ENCODE data around the gene TPD52L1.

Gene TPD52L1

GRCh38 chr6:125252891-125253290 lies 99.3 kb downstream of the TPD52L1 start:
- H3K4me1 Mint-ChIP-seq (ENCODE audit: low read depth in 2 of 2), result no peaks in the 10 kb centered on the region
- peaks cover 4 to 13% of the 10 kb centered on the region in 2 donors for H3K27me3 Mint-ChIP-seq
- no peak for DNase-seq
- ATAC-seq (replicated peaks), result no peak
- no peak overlapping the region for H3K27ac Mint-ChIP-seq
- no peaks in the 10 kb centered on the region for H3K36me3 Mint-ChIP-seq (ENCODE audit: insufficient read depth)
- H3K9me3 Mint-ChIP-seq, result no peaks in the 10 kb centered on the region
- H3K4me3 Mint-ChIP-seq, result no peak overlapping the region

DNA sequence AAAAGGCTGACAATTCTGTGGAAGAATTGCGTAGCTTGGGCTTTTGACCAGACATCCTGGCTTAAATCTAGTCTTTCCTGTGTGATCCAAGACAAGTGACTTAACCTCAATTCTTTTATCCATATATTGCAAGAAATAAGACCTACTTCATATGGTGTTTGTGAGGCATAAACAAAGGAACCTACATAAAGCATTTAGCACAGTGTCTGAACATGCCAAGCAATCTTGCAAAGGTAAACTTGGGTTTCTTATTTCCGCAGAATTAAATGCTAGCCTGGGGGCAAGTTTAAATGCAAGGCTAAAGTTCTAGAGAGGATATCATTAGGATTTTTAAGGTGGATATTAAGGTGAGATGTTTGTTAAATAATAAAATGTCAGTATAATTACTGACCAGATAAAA lies 100.3 kb downstream of the TPD52L1 start:
- H3K9me3 Mint-ChIP-seq, result no peaks in the 10 kb centered on the region
- no peaks in the 10 kb centered on the region for H3K36me3 Mint-ChIP-seq (ENCODE audit: insufficient read depth)
- H3K4me3 Mint-ChIP-seq, result no peak overlapping the region
- no peak for ATAC-seq (replicated peaks)
- DNase-seq, result no peak
- H3K27ac Mint-ChIP-seq, result no peak overlapping the region
- H3K27me3 Mint-ChIP-seq, result peaks cover 0 to 7% of the 10 kb centered on the region in 2 donors
- H3K4me1 Mint-ChIP-seq (ENCODE audit: low read depth in 2 of 2), result no peaks in the 10 kb centered on the region

DNA sequence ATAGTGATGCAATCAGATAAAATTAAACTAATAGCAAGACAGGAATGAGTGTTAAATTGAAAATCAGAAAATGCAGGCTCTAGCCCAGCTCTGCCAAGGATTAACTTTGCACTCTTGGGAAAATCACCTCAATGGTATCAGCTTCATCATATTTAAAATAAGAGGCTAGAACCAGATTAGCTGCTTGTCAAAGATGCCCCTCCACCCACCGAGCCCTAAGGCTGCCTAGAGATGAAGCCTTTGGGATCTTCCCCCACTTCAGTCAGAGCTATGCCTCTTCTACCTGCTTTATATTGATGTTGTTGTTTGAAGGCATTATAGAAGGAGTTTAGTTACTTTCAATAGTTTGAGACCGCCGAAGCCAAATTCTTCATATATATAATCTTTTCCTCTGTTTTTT lies 100.7 kb downstream of the TPD52L1 start:
- no peak overlapping the region for H3K4me3 Mint-ChIP-seq
- H3K36me3 Mint-ChIP-seq (ENCODE audit: insufficient read depth), result no peaks in the 10 kb centered on the region
- H3K9me3 Mint-ChIP-seq, result no peaks in the 10 kb centered on the region
- H3K4me1 Mint-ChIP-seq (ENCODE audit: low read depth in 2 of 2), result no peaks in the 10 kb centered on the region
- DNase-seq (no peak), ATAC-seq (replicated peaks) (no peak)
- H3K27me3 Mint-ChIP-seq, result peaks cover 0 to 7% of the 10 kb centered on the region in 2 donors
- H3K27ac Mint-ChIP-seq, result no peak overlapping the region

DNA sequence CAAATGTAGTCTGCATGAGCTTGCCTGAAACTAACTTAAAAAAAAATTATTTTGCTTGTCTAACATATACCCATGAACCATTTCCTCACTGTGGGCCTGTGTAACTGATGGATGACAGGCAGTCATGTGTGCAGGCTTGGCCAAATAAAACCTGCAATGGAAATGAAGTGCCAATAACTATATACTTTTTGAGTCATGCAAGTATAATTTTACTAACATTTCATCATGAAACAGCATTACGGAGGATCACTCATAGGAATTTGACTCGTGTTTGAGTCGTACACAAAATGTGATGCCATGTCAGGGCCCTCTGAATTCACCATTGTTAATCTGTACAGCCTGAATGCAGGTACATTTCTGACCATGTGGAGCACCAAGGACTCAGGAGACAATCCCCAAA lies 101.6 kb downstream of the TPD52L1 start:
- H3K36me3 Mint-ChIP-seq (ENCODE audit: insufficient read depth), result no peaks in the 10 kb centered on the region
- H3K9me3 Mint-ChIP-seq, result no peaks in the 10 kb centered on the region
- no peak overlapping the region for H3K4me3 Mint-ChIP-seq
- H3K27ac Mint-ChIP-seq, result no peak overlapping the region
- H3K4me1 Mint-ChIP-seq (ENCODE audit: low read depth in 2 of 2), result no peaks in the 10 kb centered on the region
- ATAC-seq (replicated peaks) (no peak), DNase-seq (no peak)
- peaks cover 0 to 7% of the 10 kb centered on the region in 2 donors for H3K27me3 Mint-ChIP-seq

DNA sequence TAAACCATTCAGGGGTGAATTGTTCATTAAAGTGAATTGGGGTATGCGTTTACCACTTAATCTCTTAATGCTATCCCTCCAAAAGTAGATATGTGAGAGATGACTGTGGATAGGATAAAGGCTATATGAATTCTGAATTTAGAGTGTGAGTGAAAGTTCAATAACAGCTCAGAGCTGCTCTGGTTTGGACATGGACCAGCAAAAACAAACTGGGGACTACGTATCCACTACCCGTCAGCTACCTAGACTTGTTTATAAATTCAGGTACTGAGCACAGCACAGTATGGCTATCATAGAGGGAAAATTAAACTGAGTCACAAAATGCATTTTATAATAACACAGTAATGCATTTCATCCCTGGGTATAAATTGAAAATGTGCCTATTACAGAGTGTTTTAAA lies 103.8 kb downstream of the TPD52L1 start:
- H3K27me3 Mint-ChIP-seq, result peaks cover 0 to 7% of the 10 kb centered on the region in 2 donors

DNA sequence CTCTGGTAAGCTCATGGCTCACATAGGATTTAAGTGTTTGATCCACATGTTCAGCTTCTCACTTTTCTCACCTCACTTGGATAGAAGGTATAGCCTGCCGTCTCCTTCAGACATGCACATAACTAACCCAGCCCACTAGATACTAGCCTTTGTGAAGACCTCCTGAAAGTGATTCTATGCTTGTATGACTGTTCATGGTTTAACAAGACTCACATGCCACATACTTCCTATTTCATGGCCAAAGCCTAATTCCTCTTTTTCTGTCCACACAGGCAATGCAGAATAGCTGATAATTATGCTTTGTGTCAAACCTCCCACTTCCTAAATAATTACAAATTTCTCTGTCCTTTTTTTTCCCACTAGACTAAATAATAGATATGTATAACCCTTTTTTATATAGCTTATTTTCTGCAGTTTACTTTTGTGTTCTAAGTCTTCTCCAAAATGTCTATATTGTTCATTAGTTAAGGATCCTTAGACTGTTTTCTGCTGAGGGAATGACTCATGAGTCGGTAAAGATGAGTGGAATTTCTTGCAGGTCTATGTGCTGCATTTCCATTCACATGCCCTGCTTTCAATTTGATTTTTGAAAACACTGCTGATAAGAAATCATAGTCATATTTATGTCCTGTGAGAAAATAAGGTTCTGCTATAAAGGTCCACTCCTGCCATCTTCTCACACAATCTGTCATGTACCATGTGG lies 105.2 kb downstream of the TPD52L1 start:
- ATAC-seq (replicated peaks) (no peak), DNase-seq (no peak)
- Mint-ChIP-seq H3K27me3 (no peaks in the 10 kb centered on the region), H3K4me1 (ENCODE audit: low read depth in 2 of 2) (no peaks in the 10 kb centered on the region), H3K36me3 (ENCODE audit: insufficient read depth) (no peaks in the 10 kb centered on the region), H3K27ac (no peak overlapping the region), H3K9me3 (no peaks in the 10 kb centered on the region), H3K4me3 (no peak overlapping the region)

More for the DNA sequence above, 103.8 kb downstream of the TPD52L1 start:
- DNase-seq (no peak), ATAC-seq (replicated peaks) (no peak)
- Mint-ChIP-seq H3K36me3 (ENCODE audit: insufficient read depth) (no peaks in the 10 kb centered on the region), H3K27ac (no peak overlapping the region), H3K9me3 (no peaks in the 10 kb centered on the region), H3K4me1 (ENCODE audit: low read depth in 2 of 2) (no peaks in the 10 kb centered on the region), H3K4me3 (no peak overlapping the region)

- Mint-ChIP-seq H3K4me3 (no peak overlapping the region), H3K9me3 (no peaks in the 10 kb centered on the region), H3K36me3 (ENCODE audit: insufficient read depth) (no peaks in the 10 kb centered on the region), H3K27me3 (no peaks in the 10 kb centered on the region), H3K27ac (no peak overlapping the region), H3K4me1 (ENCODE audit: low read depth in 2 of 2) (peaks cover 0 to under 1% of the 10 kb centered on the region in 2 donors)
- ATAC-seq (replicated peaks) (no peak), DNase-seq (no peak)
Measured at GRCh38 chr6:125259354-125259736, 105.8 kb downstream of the TPD52L1 start.

DNA sequence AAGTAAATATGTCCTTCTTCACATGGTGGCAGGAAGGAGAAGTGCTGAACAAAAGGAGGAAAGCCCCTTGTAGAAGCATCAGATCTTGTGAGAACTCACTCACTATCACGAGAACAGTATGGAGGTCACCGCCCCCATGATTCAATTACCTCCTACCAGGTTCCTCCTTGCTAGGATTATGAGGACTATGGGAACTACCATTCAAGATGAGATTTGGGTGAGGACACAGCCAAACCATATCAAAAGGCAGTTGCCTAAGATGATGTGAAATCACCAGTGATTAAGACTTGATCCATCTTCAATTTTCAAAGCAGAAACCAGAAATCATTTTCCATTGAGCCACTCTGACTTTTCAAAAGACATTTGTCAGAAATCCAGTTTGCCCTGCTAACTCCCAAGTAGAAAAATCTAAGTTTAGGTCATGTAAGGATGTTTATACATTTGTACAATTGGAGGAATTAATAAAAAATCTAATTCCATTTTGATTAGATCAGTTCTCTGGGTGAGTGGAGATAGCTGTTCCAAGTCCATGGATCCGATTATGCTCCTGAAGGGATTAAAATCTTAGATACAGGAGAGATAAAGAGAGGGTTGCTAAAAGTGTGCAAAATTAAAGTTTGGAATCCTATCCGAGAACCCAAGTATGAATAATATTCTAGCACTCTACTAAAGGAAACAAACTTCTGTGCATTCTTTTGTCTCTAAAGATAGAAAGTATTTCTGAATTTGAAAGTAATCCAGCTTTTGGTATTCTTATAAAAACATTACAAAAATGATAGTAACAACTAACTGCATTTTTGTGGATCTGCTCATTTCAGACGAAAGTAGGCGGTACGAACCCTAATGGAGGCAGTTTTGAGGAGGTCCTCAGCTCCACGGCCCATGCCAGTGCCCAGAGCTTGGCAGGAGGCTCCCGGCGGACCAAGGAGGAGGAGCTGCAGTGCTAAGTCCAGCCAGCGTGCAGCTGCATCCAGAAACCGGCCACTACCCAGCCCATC lies 108.7 kb downstream of the TPD52L1 start:
- H3K36me3 Mint-ChIP-seq (ENCODE audit: insufficient read depth), result no peaks in the 10 kb centered on the region
- H3K27me3 Mint-ChIP-seq, result no peaks in the 10 kb centered on the region
- DNase-seq, result no peak
- no peaks in the 10 kb centered on the region for H3K9me3 Mint-ChIP-seq
- H3K4me1 Mint-ChIP-seq (ENCODE audit: low read depth in 2 of 2), result peaks cover 0 to 5% of the 10 kb centered on the region in 2 donors
- ATAC-seq (replicated peaks), result no peak
- no peak overlapping the region for H3K4me3 Mint-ChIP-seq
- H3K27ac Mint-ChIP-seq, result peak overlapping the region in 1 of 2 donors; percentile 44

DNA sequence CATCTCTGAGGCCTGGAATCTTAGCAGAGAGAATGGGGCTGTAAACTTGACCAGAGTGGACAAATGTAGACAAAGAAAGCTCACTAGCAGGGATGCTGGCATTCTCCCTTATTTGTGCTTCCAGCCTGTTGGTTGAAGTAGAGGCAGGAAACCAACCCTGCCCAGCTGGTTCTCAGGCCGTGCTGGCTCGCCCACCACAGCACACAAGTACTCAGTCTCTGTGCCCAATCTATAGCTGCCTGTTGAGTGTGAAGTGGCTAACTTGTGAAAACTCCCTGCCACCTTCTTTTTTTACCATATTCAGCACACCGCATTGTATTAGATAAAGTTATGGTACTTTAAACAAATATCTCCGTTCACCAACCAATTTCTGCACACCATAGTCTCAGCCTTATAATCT lies 110.9 kb downstream of the TPD52L1 start:
- H3K9me3 Mint-ChIP-seq, result no peaks in the 10 kb centered on the region
- peak overlapping the region in 1 of 2 donors; percentile 13 for H3K4me3 Mint-ChIP-seq
- no peak for ATAC-seq (replicated peaks)
- H3K27ac Mint-ChIP-seq, result peak overlapping the region in 1 of 2 donors; percentile 70
- no peak for DNase-seq
- no peaks in the 10 kb centered on the region for H3K36me3 Mint-ChIP-seq (ENCODE audit: insufficient read depth)
- H3K27me3 Mint-ChIP-seq, result no peaks in the 10 kb centered on the region
- peaks cover 0 to 5% of the 10 kb centered on the region in 2 donors for H3K4me1 Mint-ChIP-seq (ENCODE audit: low read depth in 2 of 2)

- Mint-ChIP-seq H3K27ac (no peak overlapping the region), H3K36me3 (ENCODE audit: insufficient read depth) (no peaks in the 10 kb centered on the region), H3K27me3 (no peaks in the 10 kb centered on the region), H3K9me3 (no peaks in the 10 kb centered on the region), H3K4me1 (ENCODE audit: low read depth in 2 of 2) (peaks cover 2 to 5% of the 10 kb centered on the region in 2 donors), H3K4me3 (no peak overlapping the region)
- DNase-seq, result no peak
- no peak for ATAC-seq (replicated peaks)
Measured at GRCh38 chr6:125267806-125268523, 114.4 kb downstream of the TPD52L1 start.

GRCh38 chr6:125268765-125269164 lies 115.2 kb downstream of the TPD52L1 start:
- H3K27me3 Mint-ChIP-seq, result no peaks in the 10 kb centered on the region

DNA sequence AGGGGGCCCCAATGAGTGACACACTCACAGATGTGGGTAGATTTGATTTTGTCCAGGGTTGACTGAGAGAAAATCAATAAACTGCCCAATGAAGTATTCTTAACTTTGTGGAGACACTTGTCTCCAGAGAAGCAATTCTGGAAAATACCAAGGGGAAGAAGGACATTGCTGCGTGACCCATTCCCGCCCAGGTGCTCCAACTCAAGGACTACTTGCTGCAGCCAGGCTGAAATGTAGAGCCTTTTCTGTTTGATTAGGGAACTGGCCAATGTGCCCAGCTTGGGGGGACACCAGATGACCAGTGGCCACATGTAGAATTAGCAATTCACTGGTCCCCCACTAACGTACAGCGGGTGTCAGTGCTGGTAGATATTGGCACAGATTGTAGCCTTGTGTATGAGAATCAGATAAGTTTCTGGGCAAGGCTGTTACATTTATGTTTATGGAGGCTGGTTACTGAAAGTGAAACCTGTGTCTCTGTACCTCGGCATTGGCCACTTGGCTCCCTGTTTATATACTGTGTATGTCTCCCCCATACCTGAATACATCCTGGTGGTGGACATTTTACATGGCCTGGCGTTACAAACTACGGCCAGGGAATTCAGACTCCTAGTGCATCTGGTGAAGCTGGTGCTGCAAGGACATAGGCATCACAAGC lies 115.9 kb downstream of the TPD52L1 start:
- Mint-ChIP-seq H3K4me1 (ENCODE audit: low read depth in 2 of 2) (peaks cover 2 to 4% of the 10 kb centered on the region in 2 donors), H3K4me3 (no peak overlapping the region), H3K27ac (no peak overlapping the region), H3K27me3 (no peaks in the 10 kb centered on the region), H3K9me3 (no peaks in the 10 kb centered on the region), H3K36me3 (ENCODE audit: insufficient read depth) (no peaks in the 10 kb centered on the region)
- ATAC-seq (replicated peaks) (no peak), DNase-seq (no peak)

More at GRCh38 chr6:125268765-125269164, 115.2 kb downstream of the TPD52L1 start:
- Mint-ChIP-seq H3K27ac (no peak overlapping the region), H3K36me3 (ENCODE audit: insufficient read depth) (no peaks in the 10 kb centered on the region), H3K4me1 (ENCODE audit: low read depth in 2 of 2) (peaks cover 2 to 5% of the 10 kb centered on the region in 2 donors), H3K4me3 (no peak overlapping the region), H3K9me3 (no peaks in the 10 kb centered on the region)
- ATAC-seq (replicated peaks) (no peak), DNase-seq (no peak)

DNA sequence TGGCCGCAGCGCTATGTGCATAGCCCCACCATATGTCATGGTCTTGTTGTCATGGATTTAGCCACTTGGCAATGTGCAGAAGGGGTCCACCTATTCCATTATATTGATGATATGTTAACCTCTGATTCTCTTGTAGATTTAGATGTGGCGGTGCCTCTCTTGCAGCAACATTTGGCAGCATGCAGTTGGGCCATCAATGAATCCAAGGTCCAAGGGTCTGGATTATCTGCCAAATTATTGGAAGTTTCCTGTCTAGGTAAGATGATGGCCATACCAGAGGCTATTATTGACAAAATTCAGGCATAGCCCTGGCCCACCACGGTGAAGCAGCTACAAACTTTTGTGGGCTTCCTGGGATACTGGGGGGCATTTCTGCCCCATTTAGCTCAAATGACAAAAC lies 116.8 kb downstream of the TPD52L1 start:
- Mint-ChIP-seq H3K27me3 (no peaks in the 10 kb centered on the region), H3K4me3 (no peak overlapping the region), H3K4me1 (ENCODE audit: low read depth in 2 of 2) (peaks cover 1 to 2% of the 10 kb centered on the region in 2 donors), H3K27ac (no peak overlapping the region), H3K9me3 (no peaks in the 10 kb centered on the region), H3K36me3 (ENCODE audit: insufficient read depth) (peaks cover 3% of the 10 kb centered on the region)
- DNase-seq, result no peak
- ATAC-seq (replicated peaks), result no peak
